Upper lobe of right lung (tissue), 1 donor: Measurements from ENCODE around the gene PDE6H. TPM values are rescaled to one million over a fixed set of nuclear protein-coding genes. Genes with fewer than 3 reads are reported as not detected.

Experiments
- ATAC-seq: fragments of 200-7000 bp; cut with Tn5 transposase; one replicate; pipeline ENCODE4 v1.9.1; 2020; ENCODE audit warnings: mild to moderate bottlenecking, moderate library complexity
- DNase-seq: peaks from one replicate; pipeline ENCODE4 v3.0.0-alpha.2; 2020
- H3K27ac ChIP-seq: fragments of 200-600 bp; one replicate; pipeline ENCODE4 v1.8.0; 2022
- H3K27me3 ChIP-seq: fragments of 200-600 bp; one replicate; pipeline ENCODE4 v1.8.0; 2022; ENCODE audit warnings: mild to moderate bottlenecking
- H3K36me3 ChIP-seq: fragments of 200-600 bp; one replicate; pipeline ENCODE4 v1.8.0; 2022
- H3K4me1 ChIP-seq: fragments of 200-600 bp; one replicate; pipeline ENCODE4 v1.8.0; 2022
- H3K4me3 ChIP-seq: fragments of 200-600 bp; one replicate; pipeline ENCODE4 v1.8.0; 2022; ENCODE audit warnings: mild to moderate bottlenecking
- H3K9me3 ChIP-seq: fragments of 200-600 bp; one replicate; pipeline ENCODE4 v1.8.0; 2022
- CTCF ChIP-seq: fragments of 200-600 bp; IDR thresholded peaks from one replicate; pipeline ENCODE4 v1.8.0; 2022; ENCODE audit warnings: antibody characterized with exemption
- intact Hi-C: fragments of 100-400 bp; cut with DNase I; formaldehyde crosslinking; loops from one replicate; pipeline ENCODE4 v1.11.0; 2022
- long read RNA-seq: library from polyadenylated mRNA; unstranded; transcript quantifications from one replicate; pipeline ENCODE4 v2.0.0, GENCODE V29; 2021
- total RNA-seq: library from RNA; stranded (reverse); fragmentation: NEBNext Ultra II Directional; extraction: Animal tissue kit (Norgen Biotek cat#: 25700); gene quantifications from one replicate; pipeline ENCODE4 v1.2.1, GENCODE V29; 2021
- donor health status: DM: no; HTN: yes; CAD: no; lungs with severe emphysema.

Gene PDE6H
- not detected for total RNA-seq
- long read RNA-seq = 0 reads

GRCh38 chr12:14972816-14973215 is at the start of gene PDE6H:
TSS of gene PDE6H (plus strand) at chr12:14973042. CDS start at chr12:14978013, 4,971 bp downstream.
- no peaks in the 10 kb centered on the region for H3K36me3 ChIP-seq
- TF ChIP-seq CTCF = no peak
- H3K27ac ChIP-seq = no peak within 1 kb of the TSS
- no peak for DNase-seq
- H3K9me3 ChIP-seq = no peaks in the 10 kb centered on the region
- no peak for ATAC-seq
- H3K4me1 ChIP-seq = no peaks in the 10 kb centered on the region
- no peaks in the 10 kb centered on the region for H3K27me3 ChIP-seq
- H3K4me3 ChIP-seq = no peak within 1 kb of the TSS
- intact Hi-C loops = no loop called here

- peaks cover 3% of the 10 kb centered on the region for H3K4me1 ChIP-seq
- no peaks in the 10 kb centered on the region for H3K36me3 ChIP-seq
- H3K9me3 ChIP-seq = peaks cover 7% of the 10 kb centered on the region
- ATAC-seq (no peak), DNase-seq (no peak)
- intact Hi-C loops = no loop called here
- no peaks in the 10 kb centered on the region for H3K27me3 ChIP-seq
- H3K27ac ChIP-seq = no peak overlapping the region
- TF ChIP-seq CTCF = no peak
- H3K4me3 ChIP-seq = no peak overlapping the region
These were observed 48.9 kb upstream of the PDE6H start for GRCh38 chr12:14923944-14924343.

GRCh38 chr12:14924541-14924940 is 48.3 kb upstream of the PDE6H start:
- no peaks in the 10 kb centered on the region for H3K27me3 ChIP-seq
- peaks cover 7% of the 10 kb centered on the region for H3K9me3 ChIP-seq
- no peak overlapping the region for H3K4me3 ChIP-seq
- intact Hi-C loops = no loop called here
- no peak overlapping the region for H3K27ac ChIP-seq
- ATAC-seq = no peak
- DNase-seq = no peak
- no peak for TF ChIP-seq CTCF
- H3K36me3 ChIP-seq = no peaks in the 10 kb centered on the region
- peaks cover 8% of the 10 kb centered on the region for H3K4me1 ChIP-seq

- intact Hi-C loops = no loop called here
- ATAC-seq (no peak), DNase-seq (no peak)
- TF ChIP-seq CTCF = no peak
- no peak overlapping the region for H3K27ac ChIP-seq
- peaks cover 19% of the 10 kb centered on the region for H3K4me1 ChIP-seq
- H3K27me3 ChIP-seq = no peaks in the 10 kb centered on the region
- H3K4me3 ChIP-seq = no peak overlapping the region
- no peaks in the 10 kb centered on the region for H3K36me3 ChIP-seq
- H3K9me3 ChIP-seq = peaks cover 4% of the 10 kb centered on the region
These were observed 45.6 kb upstream of the PDE6H start for GRCh38 chr12:14927267-14927666.

GRCh38 chr12:14928931-14929330 is 43.9 kb upstream of the PDE6H start:
- H3K9me3 ChIP-seq = no peaks in the 10 kb centered on the region
- ATAC-seq (peak; percentile 95), DNase-seq (no peak)
- H3K27ac ChIP-seq = peak overlapping the region; percentile 58
- no peaks in the 10 kb centered on the region for H3K27me3 ChIP-seq
- H3K36me3 ChIP-seq = no peaks in the 10 kb centered on the region
- peaks cover 19% of the 10 kb centered on the region for H3K4me1 ChIP-seq
- TF ChIP-seq CTCF = no peak
- intact Hi-C loops = no loop called here
- peak overlapping the region; percentile 34 for H3K4me3 ChIP-seq

- no peaks in the 10 kb centered on the region for H3K27me3 ChIP-seq
- no peaks in the 10 kb centered on the region for H3K9me3 ChIP-seq
- ATAC-seq (peak; percentile 61), DNase-seq (no peak)
- H3K4me1 ChIP-seq = peaks cover 19% of the 10 kb centered on the region
- no peaks in the 10 kb centered on the region for H3K36me3 ChIP-seq
- H3K4me3 ChIP-seq = no peak overlapping the region
- intact Hi-C loops = no loop called here
- TF ChIP-seq CTCF = peak; percentile 21
- no peak overlapping the region for H3K27ac ChIP-seq
These were observed 42.5 kb upstream of the PDE6H start for GRCh38 chr12:14930299-14930698.
